GM18526 (cell line): ENCODE measurements around the gene TCF25.

Experiments used
- POLR2A ChIP-seq: IDR thresholded peaks from 3 replicates; pipeline ENCODE4 v1.6.1; 2011; ENCODE audit not compliant: insufficient read length; ENCODE audit errors: extremely low read depth

TCF25 gene

GRCh38 chr16:89954462-89954861 is 81.1 kb downstream of the TCF25 start:
- TF ChIP-seq POLR2A, result no peak

DNA sequence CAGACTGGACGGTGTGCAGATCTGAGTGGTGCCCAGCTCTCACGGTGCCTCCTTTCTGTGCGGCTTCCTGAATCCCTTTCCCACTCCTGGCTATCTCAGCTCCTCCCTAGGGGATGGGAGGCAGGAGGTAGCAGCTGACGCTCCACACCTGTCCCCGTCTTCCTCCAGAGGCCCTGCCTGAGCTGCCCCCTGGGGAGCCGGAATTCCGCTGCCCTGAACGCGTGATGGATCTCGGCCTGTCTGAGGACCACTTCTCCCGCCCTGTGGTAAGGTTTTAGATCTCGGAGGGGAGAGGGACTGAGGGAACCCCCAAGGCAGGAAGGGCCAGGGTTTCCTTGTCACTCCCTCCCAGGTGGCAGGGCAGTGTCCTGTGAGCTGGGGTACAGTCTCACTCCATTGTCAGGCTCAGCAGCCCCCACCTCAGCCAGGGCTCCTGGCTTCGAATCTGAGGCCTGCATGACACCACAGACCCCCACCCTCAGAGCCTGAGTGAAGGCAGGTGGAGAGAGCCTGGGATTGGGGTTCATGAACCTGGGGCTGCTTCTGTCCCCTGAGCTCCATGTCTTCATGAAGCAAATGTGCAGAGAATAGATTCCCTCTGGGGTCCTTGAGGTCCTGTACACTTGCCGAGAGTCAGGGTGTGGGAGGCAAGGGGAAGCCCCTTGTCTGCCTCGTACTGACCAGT is 81.8 kb downstream of the TCF25 start:
- TF ChIP-seq POLR2A, result no peak

GRCh38 chr16:89956505-89957215 is 83.3 kb downstream of the TCF25 start:
- no peak for TF ChIP-seq POLR2A

DNA sequence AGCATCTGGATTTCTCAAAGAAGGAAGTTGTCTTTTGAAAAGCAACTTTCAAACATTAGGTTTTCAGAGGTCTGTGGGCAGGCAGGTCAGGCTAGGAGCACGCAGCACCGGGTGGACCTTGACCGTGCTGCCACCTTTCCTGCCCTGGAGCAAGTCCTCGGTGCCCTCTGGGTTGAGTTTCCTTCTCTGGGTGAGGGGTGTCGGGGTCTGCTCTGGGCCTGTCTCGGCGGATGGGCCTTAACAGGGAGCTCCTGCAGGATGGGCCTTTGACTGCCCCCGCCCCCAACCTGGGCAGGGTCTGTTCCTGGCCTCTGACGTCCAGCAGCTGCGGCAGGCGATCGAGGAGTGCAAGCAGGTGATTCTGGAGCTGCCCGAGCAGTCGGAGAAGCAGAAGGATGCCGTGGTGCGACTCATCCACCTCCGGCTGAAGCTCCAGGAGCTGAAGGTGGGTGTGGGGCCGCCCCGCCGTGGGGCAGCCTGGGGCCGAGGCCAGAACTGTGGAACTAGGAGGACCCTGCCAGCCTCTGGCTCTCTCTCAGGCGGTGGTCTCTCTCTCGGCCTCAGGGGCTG is 83.9 kb downstream of the TCF25 start:
- no peak for TF ChIP-seq POLR2A

DNA sequence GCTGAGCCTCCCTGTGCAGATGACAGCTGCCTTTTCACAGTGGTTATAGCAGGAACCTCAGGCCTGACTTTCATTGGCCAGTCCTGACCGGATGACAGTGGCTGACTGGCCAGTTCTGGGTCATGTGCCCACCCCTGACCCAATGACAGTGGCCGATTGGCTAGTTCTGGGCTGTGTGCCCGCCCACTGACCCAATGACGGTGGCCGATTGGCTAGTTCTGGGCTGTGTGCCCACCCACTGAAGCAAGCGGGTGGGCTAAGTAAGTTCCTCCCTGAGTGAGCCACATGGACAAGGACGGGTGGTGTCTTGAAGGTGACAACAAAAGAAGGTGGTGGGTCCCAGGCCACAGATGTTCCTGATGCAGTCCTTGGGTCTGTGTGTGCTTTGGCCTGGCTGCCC is 84.7 kb downstream of the TCF25 start:
- no peak for TF ChIP-seq POLR2A

GRCh38 chr16:89958596-89958995 is 85.2 kb downstream of the TCF25 start:
- TF ChIP-seq POLR2A, result no peak

- TF ChIP-seq POLR2A, result no peak
Measured at GRCh38 chr16:89960966-89961365, 87.6 kb downstream of the TCF25 start.
